CD4-positive, alpha-beta T cell treated with Interleukin-15 for 4 hours (primary cell): Measurements from ENCODE around the gene ANKRD40.
"Not testable (repeated sequence)": the region's sequence is repeated elsewhere in the genome, so short reads cannot be mapped to it uniquely, and the experiment has no call there.

Experiments used
- DNase-seq: peaks from one replicate; pipeline ENCODE4 v3.0.0-alpha.2; 2020; ENCODE audit warnings: low spot score

The ANKRD40 gene

GRCh38 chr17:50710650-50711049 is 2.9 kb upstream of the ANKRD40 start:
- no peak for DNase-seq

DNA sequence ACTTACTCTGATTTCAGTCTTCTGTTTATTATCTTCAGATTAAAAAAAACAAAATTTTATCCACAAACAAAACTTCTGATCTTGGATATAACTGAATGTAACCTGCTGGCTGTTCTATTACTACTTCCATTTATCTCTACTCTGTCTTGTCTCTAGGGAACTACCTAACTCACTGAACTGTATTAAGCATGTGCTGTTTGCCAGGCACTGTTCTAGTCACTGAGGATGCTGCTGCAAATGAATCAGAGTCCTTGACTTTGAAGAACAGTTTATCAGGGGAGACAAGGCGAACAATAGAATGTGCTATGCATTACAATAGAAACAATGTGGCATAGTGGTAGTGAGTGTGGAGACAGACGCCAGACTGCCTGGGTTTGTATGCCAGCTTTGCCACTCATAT is 2.3 kb upstream of the ANKRD40 start:
- no peak for DNase-seq

GRCh38 chr17:50709053-50709452 is 1.3 kb upstream of the ANKRD40 start:
- not testable (repeated sequence) for DNase-seq

- DNase-seq = no peak
Observed at GRCh38 chr17:50708050-50709000, 611 bp upstream of the ANKRD40 start.

DNA sequence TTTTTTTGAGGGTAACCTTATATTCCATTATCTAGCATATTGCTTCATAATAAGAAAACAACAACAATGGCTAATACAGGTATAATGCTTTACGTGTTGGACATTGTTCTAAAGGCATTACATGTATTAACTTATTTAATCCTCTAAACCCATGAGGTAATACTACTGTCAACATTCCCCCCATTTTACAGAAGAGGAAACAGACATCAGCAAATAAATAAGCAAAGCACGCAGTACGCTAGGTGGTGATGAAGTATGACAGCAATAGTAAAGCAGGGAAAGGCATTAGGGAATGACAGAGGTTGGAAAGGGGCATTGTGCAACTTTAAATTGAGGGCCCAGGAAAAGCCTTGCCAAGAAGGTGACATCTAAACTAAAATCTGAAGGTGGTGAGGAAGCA is 4.6 kb downstream of the ANKRD40 start:
- DNase-seq = no peak

GRCh38 chr17:50699410-50699809 is 8.3 kb downstream of the ANKRD40 start:
- no peak for DNase-seq

GRCh38 chr17:50697663-50698272 is 9.9 kb downstream of the ANKRD40 start:
- no peak for DNase-seq

GRCh38 chr17:50697062-50697461 is 10.7 kb downstream of the ANKRD40 start:
- DNase-seq = no peak

DNA sequence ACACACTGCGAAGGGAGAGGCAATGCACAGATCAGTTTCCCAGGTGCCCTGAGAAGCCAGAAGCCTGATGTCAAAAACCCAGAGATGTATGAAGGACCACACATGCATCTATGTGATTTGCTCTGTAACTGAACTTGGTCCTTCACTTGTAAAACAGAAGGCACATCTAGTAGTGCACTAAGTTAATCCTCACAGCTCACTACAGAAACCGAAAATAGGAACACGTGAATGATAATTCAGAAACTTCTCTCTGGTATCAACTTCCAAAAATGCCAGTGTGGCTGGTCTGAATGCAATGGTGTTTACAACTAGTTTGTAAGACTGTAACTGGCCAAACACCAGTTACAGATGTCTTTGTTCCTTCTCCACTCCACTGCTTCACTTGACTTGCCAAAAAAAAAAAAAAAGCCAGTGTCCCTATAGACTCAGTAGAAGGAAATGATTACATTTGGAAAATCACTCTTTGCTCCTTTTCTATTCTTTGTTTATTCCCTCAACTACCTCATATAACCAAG is 11.3 kb downstream of the ANKRD40 start:
- DNase-seq = no peak

GRCh38 chr17:50693036-50693682 is 14.6 kb downstream of the ANKRD40 start:
- no peak for DNase-seq

DNA sequence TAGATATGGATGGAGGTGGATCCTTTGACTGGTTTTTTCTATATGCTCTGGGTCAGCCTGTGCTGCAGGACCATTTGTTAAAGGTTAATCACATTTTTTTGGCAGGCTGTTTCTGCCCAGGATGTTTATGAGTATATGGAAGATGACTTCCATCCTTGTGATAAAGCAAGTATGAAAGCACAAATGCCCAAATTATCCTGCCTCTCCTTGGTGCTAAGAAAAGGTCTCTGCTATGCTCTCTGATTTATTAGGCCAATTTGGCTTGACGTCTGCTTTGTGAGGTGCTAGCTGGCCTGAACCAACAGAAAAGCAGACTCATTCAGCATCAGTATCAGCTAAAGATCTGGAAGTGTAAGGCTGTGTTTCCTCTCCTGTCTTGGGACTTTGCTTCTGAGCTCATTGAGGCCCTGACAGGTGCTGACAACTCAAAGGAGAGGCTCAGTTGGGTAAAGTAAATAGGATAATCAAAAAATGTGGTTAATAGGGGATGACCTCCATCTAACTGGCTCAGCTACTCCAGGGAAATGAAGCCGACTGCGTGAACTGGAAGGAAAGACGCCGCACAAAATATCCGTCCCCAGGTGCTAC is 15.2 kb downstream of the ANKRD40 start:
- no peak for DNase-seq

- no peak for DNase-seq
Observed at GRCh38 chr17:50691550-50692447, 15.9 kb downstream of the ANKRD40 start.

DNA sequence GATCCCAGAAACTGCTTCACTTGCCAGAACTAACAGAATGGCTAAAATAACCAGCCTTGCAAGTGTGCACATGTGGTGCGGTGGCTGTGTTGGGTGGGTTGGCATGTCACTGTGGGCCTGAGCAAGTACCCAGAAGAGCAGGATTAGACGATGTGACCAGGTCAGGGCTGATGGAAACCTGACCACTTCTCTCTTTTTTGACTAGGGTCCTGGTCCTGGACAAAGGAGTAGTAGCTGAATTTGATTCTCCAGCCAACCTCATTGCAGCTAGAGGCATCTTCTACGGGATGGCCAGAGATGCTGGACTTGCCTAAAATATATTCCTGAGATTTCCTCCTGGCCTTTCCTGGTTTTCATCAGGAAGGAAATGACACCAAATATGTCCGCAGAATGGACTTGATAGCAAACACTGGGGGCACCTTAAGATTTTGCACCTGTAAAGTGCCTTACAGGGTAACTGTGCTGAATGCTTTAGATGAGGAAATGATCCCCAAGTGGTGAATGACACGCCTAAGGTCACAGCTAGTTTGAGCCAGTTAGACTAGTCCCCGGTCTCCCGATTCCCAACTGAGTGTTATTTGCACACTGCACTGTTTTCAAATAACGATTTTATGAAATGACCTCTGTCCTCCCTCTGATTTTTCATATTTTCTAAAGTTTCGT is 16.7 kb downstream of the ANKRD40 start:
- no peak for DNase-seq

GRCh38 chr17:50689956-50690886 is 17.5 kb downstream of the ANKRD40 start:
- DNase-seq = no peak

GRCh38 chr17:50689251-50689650 is 18.5 kb downstream of the ANKRD40 start:
- no peak for DNase-seq

DNA sequence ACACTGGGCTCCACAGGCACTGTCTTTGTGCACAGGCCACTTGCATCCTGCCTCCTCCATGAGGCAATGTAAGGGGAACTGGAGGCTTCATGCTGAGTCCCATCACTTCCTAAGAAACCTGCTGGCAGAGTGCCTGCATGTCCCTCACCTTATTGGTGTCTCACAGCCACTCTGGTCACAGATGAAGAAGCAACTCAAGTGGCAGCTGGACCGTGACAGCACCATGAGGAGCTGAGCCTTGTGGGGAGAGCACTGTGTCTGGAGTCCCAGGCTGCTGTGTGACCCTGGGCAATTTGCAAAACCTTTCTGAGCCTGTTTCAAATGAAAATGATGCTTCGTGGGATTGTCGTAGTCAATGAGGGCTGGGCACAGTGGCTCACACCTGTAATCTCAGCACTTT is 19.5 kb downstream of the ANKRD40 start:
- DNase-seq = no peak

GRCh38 chr17:50687200-50688066 is 20.3 kb downstream of the ANKRD40 start:
- no peak for DNase-seq

GRCh38 chr17:50686494-50687199 is 21.1 kb downstream of the ANKRD40 start:
- DNase-seq = no peak
